SH-SY5Y (cell line): ENCODE results near the gene TMEM38B.

Experiments used
- GATA2 ChIP-seq: IDR thresholded peaks from 2 replicates; pipeline ENCODE4 v1.6.1; 2011; ENCODE audit warnings: mild to moderate bottlenecking, low read depth, low read length
- GATA3 ChIP-seq: IDR thresholded peaks from 2 replicates; pipeline ENCODE4 v1.6.1; 2011; ENCODE audit warnings: low read depth, mild to moderate bottlenecking, low read length, moderate library complexity

DNA sequence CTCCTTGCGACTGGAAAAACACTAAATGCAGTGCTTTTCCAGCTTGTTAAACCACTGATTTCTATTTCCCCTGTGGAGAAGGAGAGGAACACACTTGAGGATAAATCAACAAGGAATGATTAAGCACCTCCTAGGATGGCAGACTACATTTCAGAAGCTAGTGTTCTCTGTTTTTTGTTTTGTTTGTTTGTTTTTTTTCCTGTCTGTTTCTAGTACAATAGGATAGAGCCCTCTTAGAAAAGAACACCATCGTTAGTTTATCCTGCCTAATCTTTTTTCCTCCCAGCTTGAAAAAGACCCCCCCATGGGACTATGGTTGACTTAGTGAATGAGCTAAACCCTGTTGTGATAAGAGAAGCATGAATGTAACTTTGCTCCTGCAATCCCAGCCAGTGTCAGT is 36.0 kb upstream of the TMEM38B start:
- TF ChIP-seq GATA2 (no peak), GATA3 (no peak)
